GM23248 (cell line): Measurements from ENCODE around the gene SRPX. TPM values are rescaled to one million over a fixed set of nuclear protein-coding genes. Genes with fewer than 3 reads are reported as not detected.

Experiments
- DNase-seq: peaks from one replicate; pipeline ENCODE4 v3.0.0-alpha.2; 2015
- H2AFZ ChIP-seq: fragments of 200-600 bp; sonication (generic); 2 replicates; pipeline ENCODE4 v1.6.1; 2016; ENCODE audit warnings: antibody characterized with exemption
- H3F3A ChIP-seq: fragments of 200-600 bp; sonication (generic); 2 replicates; pipeline ENCODE4 v1.6.1; 2016; ENCODE audit warnings: mild to moderate bottlenecking, antibody characterized with exemption, mixed run types; ENCODE audit not compliant: insufficient read depth
- H3K27ac ChIP-seq: fragments of 200-600 bp; sonication (generic); 2 replicates; pipeline ENCODE4 v1.5.1; 2016; ENCODE audit warnings: mild to moderate bottlenecking
- H3K27me3 ChIP-seq: fragments of 200-600 bp; sonication (generic); replicated peaks from 2 replicates; pipeline ENCODE4 v1.6.1; 2016; ENCODE audit warnings: mild to moderate bottlenecking; ENCODE audit not compliant: insufficient read depth
- H3K36me3 ChIP-seq: fragments of 200-600 bp; sonication (generic); 2 replicates; pipeline ENCODE4 v1.6.1; 2016; ENCODE audit warnings: low read depth, mild to moderate bottlenecking
- H3K4me1 ChIP-seq: fragments of 200-600 bp; sonication (generic); 2 replicates; pipeline ENCODE4 v1.6.1; 2016; ENCODE audit warnings: mild to moderate bottlenecking; ENCODE audit not compliant: insufficient read depth
- H3K4me2 ChIP-seq: fragments of 200-600 bp; sonication (generic); one replicate; pipeline ENCODE4 v1.6.1; 2016; ENCODE audit warnings: mild to moderate bottlenecking; ENCODE audit not compliant: unreplicated experiment
- H3K4me3 ChIP-seq: fragments of 200-600 bp; sonication (generic); 2 replicates; pipeline ENCODE4 v1.5.1; 2016; ENCODE audit warnings: mild to moderate bottlenecking
- H3K79me2 ChIP-seq: fragments of 200-600 bp; sonication (generic); 2 replicates; pipeline ENCODE4 v1.6.1; 2016; ENCODE audit warnings: mild to moderate bottlenecking; ENCODE audit not compliant: insufficient read depth
- H3K9ac ChIP-seq: fragments of 200-600 bp; sonication (generic); 2 replicates; pipeline ENCODE4 v1.6.1; 2016; ENCODE audit warnings: mild to moderate bottlenecking
- H3K9me2 ChIP-seq: fragments of 200-600 bp; sonication (generic); 2 replicates; pipeline ENCODE4 v1.6.1; 2016; ENCODE audit warnings: mixed run types, mild to moderate bottlenecking, moderate library complexity; ENCODE audit not compliant: insufficient read depth
- H3K9me3 ChIP-seq: fragments of 200-600 bp; sonication (generic); one replicate; pipeline ENCODE4 v1.6.1; 2017; ENCODE audit warnings: low read depth
- H4K20me1 ChIP-seq: fragments of 200-600 bp; sonication (generic); 2 replicates; pipeline ENCODE4 v1.6.0; 2016; ENCODE audit not compliant: insufficient read depth
- EZH2 ChIP-seq: fragments of 200-600 bp; sonication (generic); IDR thresholded peaks from 2 replicates; pipeline ENCODE4 v1.6.1; 2018; ENCODE audit warnings: antibody characterized with exemption, mild to moderate bottlenecking; ENCODE audit not compliant: insufficient read depth, poor library complexity, severe bottlenecking
- EZH2phosphoT487 ChIP-seq: fragments of 200-600 bp; sonication (generic); IDR thresholded peaks from 2 replicates; pipeline ENCODE4 v1.6.1; 2018; ENCODE audit warnings: antibody characterized with exemption, moderate library complexity, mild to moderate bottlenecking, low read depth; ENCODE audit not compliant: insufficient read depth
- WGBS, 2 experiments: methylation state at CpG; one replicate each; pipeline ENCODE4 v1.1.6; 2015 to 2017; ENCODE audit warnings: low lambda C conversion rate in 2 of 2, low coverage in 1 of 2; ENCODE audit errors: missing lambda C conversion rate in 2 of 2; 5-methylcytosine and 5-hydroxymethylcytosine counted together
- in situ Hi-C: fragments of 300-500 bp; cut with MboI; formaldehyde crosslinking; loops from 2 replicates; pipeline ENCODE4 v1.15.0; 2020
- polyA plus RNA-seq: library from polyadenylated mRNA; unstranded; fragments of >200 nt; fragmentation: Nextera tagmentation; extraction: Ambion mirVana; gene quantifications from 2 replicates; pipeline ENCODE4 v1.2.1, GENCODE V29; 2016
- total RNA-seq: library from RNA; depleted of rRNA; stranded (reverse); fragments of >200 nt; shearing (Covaris generic); gene quantifications from 2 replicates; pipeline ENCODE4 v1.2.3, GENCODE V29; 2014; rRNA removed

Gene SRPX
- total and polyA plus RNA-seq, 2 experiments from 2014 or later = 75.7 to 82.2 TPM

DNA sequence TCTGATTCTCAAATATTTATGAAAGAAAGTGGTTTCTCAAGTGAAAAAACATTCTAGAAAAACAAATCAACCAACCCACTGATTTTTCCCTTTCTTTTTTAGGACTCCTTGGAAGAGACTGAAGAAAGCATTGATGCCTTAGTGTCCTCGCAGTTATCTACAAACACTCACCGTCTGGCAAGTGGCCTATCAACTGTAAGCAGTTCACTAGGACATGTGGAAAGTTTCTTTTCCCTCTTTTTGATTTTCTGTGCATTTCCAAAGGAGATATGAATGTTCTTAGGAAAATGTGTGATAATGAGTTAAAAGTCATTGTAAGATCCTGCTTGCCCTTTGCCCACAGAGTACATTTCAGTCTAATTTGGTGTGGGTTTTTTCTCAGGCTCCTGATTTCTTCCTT is 118.4 kb downstream of the SRPX start:
- no peak overlapping the region for H3K9ac ChIP-seq
- no peak for DNase-seq
- H3K27me3 ChIP-seq = no peaks in the 10 kb centered on the region
- H3F3A ChIP-seq = no peaks in the 10 kb centered on the region
- WGBS, 2 experiments = 42 to 58% methylated on average over 2 of the region's 2 CpGs
- no peak overlapping the region for H3K4me3 ChIP-seq
- no peaks in the 10 kb centered on the region for H3K9me3 ChIP-seq
- H3K27ac ChIP-seq = no peak overlapping the region
- no peaks in the 10 kb centered on the region for H4K20me1 ChIP-seq
- no peak overlapping the region for H3K4me2 ChIP-seq
- H3K36me3 ChIP-seq = no peaks in the 10 kb centered on the region
- no peaks in the 10 kb centered on the region for H3K9me2 ChIP-seq
- H3K79me2 ChIP-seq = no peaks in the 10 kb centered on the region
- TF ChIP-seq EZH2 (no peak), EZH2phosphoT487 (no peak)
- no peaks in the 10 kb centered on the region for H3K4me1 ChIP-seq
- H2AFZ ChIP-seq = no peak overlapping the region
- in situ Hi-C loops = no loop called here

GRCh38 chrX:38099688-38100087 is 121.0 kb downstream of the SRPX start:
- Histone ChIP-seq H3K27me3 (no peaks in the 10 kb centered on the region), H3K4me2 (no peak overlapping the region), H3K9me3 (no peaks in the 10 kb centered on the region), H3F3A (no peaks in the 10 kb centered on the region), H3K36me3 (no peaks in the 10 kb centered on the region), H3K4me1 (no peaks in the 10 kb centered on the region), H3K27ac (no peak overlapping the region), H3K4me3 (no peak overlapping the region), H3K79me2 (no peaks in the 10 kb centered on the region), H4K20me1 (no peaks in the 10 kb centered on the region), H3K9me2 (no peaks in the 10 kb centered on the region), H3K9ac (no peak overlapping the region), H2AFZ (no peak overlapping the region)
- TF ChIP-seq EZH2phosphoT487 (no peak), EZH2 (no peak)
- DNase-seq = no peak
- in situ Hi-C loops = no loop called here

Other genes with a start within 250 kb of the SRPX start
- not detected in 2 replicates for gene SYTL5, start 214.3 kb downstream of the SRPX start, total RNA-seq
- gene SYTL5, start 214.3 kb downstream of the SRPX start, polyA plus RNA-seq = not detected in 2 replicates
- 5.8 and 9.7 TPM in 2 replicates for gene RPGR, start 106.6 kb upstream of the SRPX start, total RNA-seq
- 4.8 and 6.0 TPM in 2 replicates for gene RPGR, start 106.6 kb upstream of the SRPX start, polyA plus RNA-seq
- not detected in 2 replicates for gene OTC, start 131.7 kb upstream of the SRPX start, total RNA-seq
- not detected in 2 replicates for gene OTC, start 131.7 kb upstream of the SRPX start, polyA plus RNA-seq